ENCODE data around the gene KCNJ6.

GRCh38 chr21:37870221-37870620 is 46.0 kb downstream of the KCNJ6 start:
- no peak for TF ChIP-seq CTCF (IDR thresholded peaks at IDR 0.05; ENCODE audit: low read length)
- no peak for TF ChIP-seq EZH2 (IDR thresholded peaks at IDR 0.05; ENCODE audit: borderline replicate concordance, low read length)
